Activated naive CD4-positive, alpha-beta T cell (primary cell): Measurements from ENCODE around the gene CEP44.
"Not testable (repeated sequence)": the region's sequence is repeated elsewhere in the genome, so short reads cannot be mapped to it uniquely, and the experiment has no call there.

ENCODE experiments used
- DNase-seq, 4 experiments: peaks; one replicate each; lab custom pipeline; 2025; lab: John Stamatoyannopoulos, UW

Gene CEP44

GRCh38 chr4:174324725-174325124 lies 41.0 kb downstream of the CEP44 start:
- DNase-seq = no peak

- DNase-seq = no peak
Measured at GRCh38 chr4:174332741-174333493, 49.2 kb downstream of the CEP44 start.

- no peak for DNase-seq
Measured at GRCh38 chr4:174334628-174335027, 50.9 kb downstream of the CEP44 start.

- DNase-seq = no peak
Measured at GRCh38 chr4:174340714-174341113, 57.0 kb downstream of the CEP44 start.

- DNase-seq = no peak
Measured at GRCh38 chr4:174349156-174349555, 65.4 kb downstream of the CEP44 start.

- no peak for DNase-seq
Measured at GRCh38 chr4:174352061-174352819, 68.5 kb downstream of the CEP44 start.

- DNase-seq = no peak
Measured at GRCh38 chr4:174357321-174357720, 73.6 kb downstream of the CEP44 start.

- DNase-seq = no peak
Measured at GRCh38 chr4:174358410-174358809, 74.7 kb downstream of the CEP44 start.

GRCh38 chr4:174358829-174359228 lies 75.1 kb downstream of the CEP44 start:
- no peak for DNase-seq

- DNase-seq = no peak
Measured at GRCh38 chr4:174362340-174362739, 78.6 kb downstream of the CEP44 start.

- not testable (repeated sequence) for DNase-seq
Measured at GRCh38 chr4:174363782-174364181, 80.1 kb downstream of the CEP44 start.

- DNase-seq = no peak
Measured at GRCh38 chr4:174365018-174365587, 81.4 kb downstream of the CEP44 start.

- no peak for DNase-seq
Measured at GRCh38 chr4:174369985-174370384, 86.3 kb downstream of the CEP44 start.

- DNase-seq = no peak
Measured at GRCh38 chr4:174373821-174374220, 90.1 kb downstream of the CEP44 start.

- no peak for DNase-seq
Measured at GRCh38 chr4:174375422-174375821, 91.7 kb downstream of the CEP44 start.

- no peak for DNase-seq
Measured at GRCh38 chr4:174377613-174378012, 93.9 kb downstream of the CEP44 start.

- no peak for DNase-seq
Measured at GRCh38 chr4:174378951-174379350, 95.2 kb downstream of the CEP44 start.

- not testable (repeated sequence) for DNase-seq
Measured at GRCh38 chr4:174380206-174380605, 96.5 kb downstream of the CEP44 start.

- no peak for DNase-seq
Measured at GRCh38 chr4:174380699-174381439, 97.2 kb downstream of the CEP44 start.

GRCh38 chr4:174381440-174381800 lies 97.7 kb downstream of the CEP44 start:
- DNase-seq = no peak
